ENCODE data around the gene PAX7. TPM values are rescaled to one million over a fixed set of nuclear protein-coding genes. Genes with fewer than 3 reads are reported as not detected.

PAX7 gene
- total RNA-seq, 1 experiment from 2014 or later, result 0.15 TPM

GRCh38 chr1:18684303-18684702, 53.7 kb downstream of the PAX7 start:
- Histone ChIP-seq H3K18ac (ENCODE audit: insufficient read length, low read depth, low read length) (no peak overlapping the region), H3K27me3 (ENCODE audit: insufficient read depth, low read length) (peaks cover 2% of the 10 kb centered on the region; the same call in 1 of the 2 replicates), H2AK5ac (ENCODE audit: insufficient read length, low read length) (no peak overlapping the region), H3K79me2 (ENCODE audit: insufficient read depth, low read length) (no peaks in the 10 kb centered on the region), H3K4ac (ENCODE audit: low read depth, low read length) (no peak overlapping the region), H2BK120ac (ENCODE audit: low read depth, low read length, poor library complexity, severe bottlenecking) (no peak overlapping the region), H2AFZ (ENCODE audit: low read length) (no peak overlapping the region), H3K23me2 (ENCODE audit: insufficient read length, low read depth, low read length, poor library complexity, severe bottlenecking) (no peaks in the 10 kb centered on the region), H3K23ac (ENCODE audit: insufficient read length, low read depth, low read length) (no peak overlapping the region), H4K5ac (ENCODE audit: insufficient read length, low read depth, low read length) (no peak overlapping the region), H3K4me2 (ENCODE audit: insufficient read depth, insufficient read length, low read length) (no peak overlapping the region), H3K4me1 (ENCODE audit: insufficient read depth, low read length) (no peaks in the 10 kb centered on the region), H2BK12ac (ENCODE audit: insufficient read length, low read depth, low read length) (no peak overlapping the region), H4K8ac (replicated peaks; ENCODE audit: insufficient read length, low read depth, low read length) (no peak overlapping the region), H3K9ac (ENCODE audit: extremely low read depth, insufficient read length, low read length) (no peak overlapping the region), H3K14ac (ENCODE audit: insufficient read depth, low read length) (no peak overlapping the region; the same call in 1 of the 2 replicates), H3K27ac (ENCODE audit: insufficient read length, low read depth, low read length) (no peak overlapping the region), H3K56ac (ENCODE audit: insufficient read length, low read depth, low read length) (no peak overlapping the region), H3K9me3 (ENCODE audit: control insufficient read depth, low read depth, low read length) (no peaks in the 10 kb centered on the region), H4K20me1 (ENCODE audit: control insufficient read depth, insufficient read depth, insufficient read length) (no peaks in the 10 kb centered on the region), H3T11ph (ENCODE audit: low read length) (no peak overlapping the region), H2BK20ac (ENCODE audit: low read depth, low read length, poor library complexity, severe bottlenecking) (no peak overlapping the region), H3K79me1 (ENCODE audit: insufficient read depth, low read depth, low read length, poor library complexity, severe bottlenecking) (no peaks in the 10 kb centered on the region), H2BK5ac (ENCODE audit: insufficient read length, low read length) (no peak overlapping the region), H4K91ac (ENCODE audit: insufficient read length, low read depth, low read length) (no peak overlapping the region), H2BK15ac (ENCODE audit: low read depth, low read length) (no peak overlapping the region)
- no peak overlapping the region for H3K4me3 Mint-ChIP-seq
- peaks cover 66% of the 10 kb centered on the region for H3K27me3 Mint-ChIP-seq (ENCODE audit: low read depth)
- no peak overlapping the region for H3K27ac Mint-ChIP-seq
- no CpG with 5 or more reads among the region's 16 CpGs for WGBS (ENCODE audit: extremely low coverage, insufficient read length, low lambda C conversion rate)
- no peak for TF ChIP-seq CTCF (conservative IDR thresholded peaks at IDR 0.05)
- H3K4me1 Mint-ChIP-seq, result peaks cover 5 to 10% of the 10 kb centered on the region in 2 experiments; a peak in 3 of 4 replicates
- peaks cover 0 to 3% of the 10 kb centered on the region in 2 experiments; a peak in 1 of 5 replicates for H3K9me3 Mint-ChIP-seq
- H3K36me3 Mint-ChIP-seq (ENCODE audit: insufficient read depth in 1 of 3, low read depth in 3 of 3), result peaks cover 0 to 4% (median 0%) of the 10 kb centered on the region in 3 experiments; a peak in 1 of 7 replicates
- no peak for DNase-seq

All from H9 (cell line).